CD4-positive, alpha-beta T cell treated with Interleukin-4 for 1 hour (primary cell): ENCODE results near the gene P4HA1.
"Not testable (repeated sequence)": the region's sequence is repeated elsewhere in the genome, so short reads cannot be mapped to it uniquely, and the experiment has no call there.

Source experiments
- DNase-seq, 2 donors: peaks; one replicate each; pipeline ENCODE4 v3.0.0-alpha.2; 2020 to 2022

Gene P4HA1

DNA sequence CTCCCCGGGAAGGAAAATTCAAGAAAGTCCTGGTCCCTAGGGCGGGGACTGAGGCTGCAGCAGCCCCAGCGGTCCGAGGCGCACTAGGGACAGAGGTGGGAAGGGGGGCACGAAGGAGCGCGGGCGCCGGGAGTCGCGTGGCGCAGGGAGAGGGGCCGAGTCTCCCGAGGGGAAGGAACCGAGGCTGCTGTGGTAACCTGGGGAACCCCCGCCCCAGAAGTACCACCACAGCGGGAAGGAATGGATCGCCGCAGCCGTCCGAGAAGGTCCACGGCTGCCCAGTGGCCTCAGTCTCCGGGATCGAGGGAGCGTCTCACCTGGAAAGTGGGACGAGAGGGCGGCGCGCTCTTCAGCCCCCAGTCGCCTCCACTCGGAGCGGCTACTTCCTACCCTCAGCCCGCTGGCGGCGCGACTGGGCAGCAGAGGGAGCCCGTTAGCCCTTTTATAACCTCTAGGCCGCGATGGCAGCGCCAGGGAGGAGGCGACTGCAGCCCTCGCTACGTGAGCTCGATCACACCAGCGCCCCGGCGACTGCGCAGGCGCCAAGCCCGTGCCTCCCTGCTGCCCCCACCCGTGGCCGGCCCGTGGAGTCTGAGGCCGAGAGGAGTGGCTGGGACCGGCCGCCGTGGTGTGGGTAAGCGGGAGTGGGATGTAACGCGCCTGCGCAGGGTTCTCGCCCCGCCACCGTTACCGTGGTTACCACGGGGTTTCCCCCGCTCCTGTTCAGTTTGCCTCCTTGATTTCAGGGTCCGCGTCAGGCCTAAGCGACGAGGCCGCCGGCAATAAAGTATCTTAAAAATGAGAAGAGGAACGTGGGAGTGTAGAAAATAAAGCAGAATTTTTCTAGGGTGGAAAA lies at the start of gene P4HA1:
Gene P4HA1, minus strand, starts transcription at position 418 of the 856 bp plus-strand sequence. CDS start 21,983 bp downstream, outside the sequence.
- peak; percentile 99 to 100 for DNase-seq

DNA sequence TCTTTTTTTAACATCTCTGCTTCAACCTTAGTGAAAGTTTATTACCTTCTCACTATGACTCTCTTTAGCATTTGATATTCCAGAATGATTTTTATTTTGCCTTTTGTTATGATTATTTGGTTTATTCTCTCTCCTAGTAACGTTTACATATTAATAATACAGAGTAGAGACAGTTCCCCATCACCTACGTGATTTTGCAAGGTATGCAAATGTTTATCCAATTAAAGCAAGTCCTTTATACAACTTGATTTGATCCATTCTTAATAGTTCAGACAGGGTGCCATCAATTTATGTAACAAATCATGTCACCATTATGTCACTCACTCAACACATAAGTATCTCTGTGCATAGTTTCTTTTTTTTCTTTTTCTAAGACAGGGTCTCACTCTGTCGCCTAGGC lies 44.9 kb upstream of the P4HA1 start:
- no peak for DNase-seq

DNA sequence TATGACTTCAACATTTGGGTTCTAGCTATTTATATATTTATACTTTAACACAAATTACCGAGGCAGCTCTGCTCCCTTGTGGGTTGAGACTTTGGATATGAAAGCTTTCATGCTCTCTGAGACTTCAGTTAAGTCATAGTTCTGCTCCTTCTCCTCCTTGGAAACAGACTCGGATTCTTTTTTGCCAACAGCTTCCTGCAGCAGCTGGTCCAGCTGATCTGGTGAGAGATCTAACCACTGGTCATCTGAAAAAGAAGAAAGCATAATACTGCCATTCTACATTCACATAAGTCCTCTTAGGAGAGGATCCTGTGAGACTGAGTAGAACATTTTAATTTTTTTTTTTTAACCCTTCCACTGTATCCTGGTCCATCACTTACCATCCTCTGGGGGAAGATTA lies 42.6 kb upstream of the P4HA1 start:
- DNase-seq = no peak

DNA sequence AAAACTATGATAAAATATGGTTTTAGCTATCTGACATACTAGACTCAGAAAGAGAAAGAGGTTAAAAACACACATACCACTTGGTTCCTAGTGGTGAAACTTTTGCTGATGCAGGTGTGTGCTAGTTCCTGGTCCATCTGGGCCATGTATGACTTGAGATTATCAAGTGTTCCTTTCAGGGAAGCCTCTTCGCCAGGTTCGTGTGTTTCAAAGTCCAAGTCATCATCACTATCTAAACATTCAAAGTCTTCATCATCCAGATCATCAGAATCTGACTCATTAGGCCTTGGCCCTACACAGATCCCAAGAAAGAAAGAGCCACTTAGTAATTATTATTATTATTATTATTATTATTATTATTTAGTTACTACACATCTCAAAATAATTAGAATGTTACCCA lies 40.0 kb upstream of the P4HA1 start:
- no peak for DNase-seq

DNA sequence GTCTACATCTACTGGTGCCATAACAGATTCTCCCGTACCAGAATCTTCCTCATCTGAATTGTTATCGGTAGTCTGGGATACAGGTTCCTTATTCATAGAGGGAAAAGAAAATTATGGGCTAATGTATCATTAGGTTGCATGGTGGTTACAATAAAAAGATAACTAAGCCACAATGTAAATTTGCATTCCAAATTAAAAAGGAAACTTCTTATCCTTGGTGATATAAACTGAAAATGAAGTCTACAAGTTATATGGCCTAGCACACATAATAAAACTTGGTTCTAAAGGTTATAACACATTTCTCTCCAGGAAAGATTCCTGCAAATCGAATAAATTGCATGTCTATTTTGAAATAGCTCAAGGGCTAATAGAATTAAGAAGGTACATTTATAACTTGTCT lies 38.1 kb upstream of the P4HA1 start:
- DNase-seq = no peak

DNA sequence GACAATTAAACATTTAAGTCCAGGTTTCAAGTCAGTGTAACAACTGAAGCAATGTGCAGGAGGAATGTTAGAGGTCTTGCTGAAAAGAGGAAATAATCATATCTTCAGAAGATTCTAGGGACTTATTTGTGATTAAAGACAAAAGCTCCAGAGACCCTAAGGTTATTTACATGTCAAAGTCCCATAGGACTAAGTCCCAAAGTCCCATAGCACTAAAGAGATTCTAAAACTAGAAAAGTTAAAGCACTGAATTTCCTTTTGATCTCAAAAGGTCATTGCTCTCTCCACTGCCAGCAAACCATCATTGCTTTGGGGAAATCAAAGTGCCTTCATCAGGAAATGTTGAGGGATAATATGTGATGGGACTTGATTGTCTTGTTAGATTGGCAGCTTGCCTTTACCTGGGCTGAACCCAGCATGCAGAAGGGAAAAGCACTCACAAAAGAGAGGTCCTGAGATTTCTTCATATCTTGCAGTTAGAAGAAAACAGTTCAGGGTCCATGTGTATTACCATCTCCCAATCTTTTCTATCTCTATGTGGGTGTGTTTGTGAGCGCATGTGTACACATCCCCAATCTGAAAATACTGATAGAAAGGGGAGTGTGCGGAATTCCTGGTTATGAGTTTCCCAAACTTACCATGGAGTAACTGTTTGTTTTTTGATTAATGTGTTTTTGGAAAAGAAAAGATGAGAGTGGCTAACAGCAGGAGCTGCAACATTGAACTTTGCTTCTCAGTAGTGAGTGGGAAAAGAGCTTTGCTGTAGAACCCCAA lies 35.4 kb upstream of the P4HA1 start:
- DNase-seq = no peak

DNA sequence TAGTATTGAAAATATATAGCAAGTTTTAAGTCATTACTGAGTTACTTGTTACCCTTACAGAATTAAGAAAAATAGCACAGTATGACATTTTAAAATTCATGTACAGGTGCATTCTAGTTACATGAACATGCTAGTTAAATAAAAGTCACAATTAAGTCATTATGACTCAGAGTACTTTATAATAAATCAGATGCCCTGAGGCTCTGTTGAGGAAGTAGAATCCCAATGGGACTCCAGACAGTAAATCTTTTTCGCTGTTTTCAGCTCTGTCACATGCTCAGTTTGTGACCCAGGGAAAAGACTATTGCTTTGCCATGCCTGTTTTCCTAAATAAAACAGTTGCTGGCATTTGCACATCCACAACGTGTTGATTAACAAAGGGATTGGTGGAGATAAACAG lies 34.6 kb upstream of the P4HA1 start:
- DNase-seq = no peak

DNA sequence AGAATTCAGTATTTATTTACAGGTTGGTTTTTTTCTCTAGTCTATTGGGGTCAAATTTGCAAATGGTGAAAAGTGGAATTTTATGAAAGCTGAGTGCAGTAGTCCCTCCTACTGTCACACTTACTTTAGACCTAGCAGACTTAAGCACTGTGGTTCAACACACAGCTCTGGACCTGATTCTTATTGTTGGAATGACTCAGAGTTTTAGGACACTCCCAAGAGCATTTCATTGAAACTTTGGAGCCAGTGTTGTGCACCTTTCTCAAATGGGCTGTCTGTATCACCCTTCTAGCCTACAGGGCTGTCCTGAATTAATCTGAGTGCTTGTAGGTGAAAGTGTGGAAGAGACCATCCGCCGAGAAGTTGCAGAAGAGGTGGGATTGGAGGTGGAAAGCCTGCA lies 29.7 kb upstream of the P4HA1 start:
- no peak for DNase-seq

DNA sequence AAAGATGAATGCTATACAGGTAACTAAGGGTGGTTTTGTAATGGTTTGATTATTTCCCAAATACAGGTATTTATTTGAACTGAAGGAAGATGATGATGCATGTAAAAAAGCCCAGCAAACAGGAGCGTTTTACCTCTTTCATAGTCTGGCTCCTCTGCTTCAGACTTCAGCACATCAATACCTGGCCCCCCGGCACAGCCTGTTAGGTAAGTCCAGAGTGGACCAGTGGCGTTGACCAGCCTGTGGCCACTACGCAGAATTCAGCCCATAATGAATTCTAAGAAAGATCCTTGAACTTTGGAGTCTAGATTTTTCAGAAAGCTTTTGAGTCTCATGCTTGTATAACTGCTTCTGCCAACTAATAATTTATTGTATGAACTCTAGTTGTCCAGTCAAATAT lies 23.3 kb upstream of the P4HA1 start:
- no peak for DNase-seq

DNA sequence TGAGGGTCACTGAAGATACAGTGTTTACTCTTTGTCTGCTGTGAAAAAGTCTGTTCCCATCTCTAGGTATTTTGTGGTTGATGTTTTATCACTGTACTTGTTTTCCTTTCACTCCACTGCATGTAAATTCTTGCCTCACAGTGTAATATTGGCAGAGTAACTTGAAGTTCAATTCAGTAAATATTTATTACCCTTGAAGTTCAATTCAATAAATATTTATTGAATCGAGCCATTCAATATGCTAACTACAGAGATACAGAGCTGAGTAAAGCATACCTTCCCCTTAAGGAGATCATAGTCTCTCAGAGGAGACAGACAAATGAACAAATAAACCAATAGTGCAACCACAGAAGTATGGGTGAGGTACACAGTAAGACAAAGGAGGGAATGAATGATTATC lies 22.8 kb upstream of the P4HA1 start:
- DNase-seq = no peak

DNA sequence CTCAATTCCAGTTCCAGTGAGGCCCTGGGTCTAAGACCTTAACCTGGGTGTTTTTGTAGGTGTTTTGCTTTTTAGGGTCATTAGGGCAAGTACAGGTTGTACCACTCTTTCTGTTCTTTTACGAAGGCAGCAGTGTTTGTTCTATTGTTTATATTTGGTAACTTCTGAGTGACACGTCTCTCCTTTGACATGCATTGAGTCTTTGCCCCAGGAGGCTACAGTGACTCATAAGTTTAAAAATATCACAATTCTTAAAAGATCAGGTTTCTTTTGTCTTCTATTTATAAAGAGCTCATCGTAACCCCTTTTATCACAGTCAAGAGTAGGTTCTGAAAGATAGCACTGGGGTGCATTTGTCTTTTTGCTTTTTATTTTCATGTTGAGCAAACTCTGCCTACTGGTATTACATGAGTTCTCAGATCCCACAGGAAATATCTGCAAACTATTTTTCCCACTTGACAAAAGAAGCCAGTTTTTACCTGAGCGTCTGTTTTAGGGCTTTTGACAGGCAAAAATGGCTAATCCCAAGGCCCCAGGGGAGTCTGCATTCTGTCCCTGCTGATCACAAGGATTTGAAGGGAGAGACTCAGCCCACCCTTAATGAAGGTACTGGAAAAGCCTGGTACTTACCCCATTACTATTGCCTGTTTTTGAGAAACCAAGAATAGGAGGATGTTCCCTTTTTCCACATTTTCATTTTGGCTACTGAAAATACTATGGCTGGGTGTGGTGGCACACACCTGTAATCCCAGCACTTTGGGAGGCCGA lies 21.5 kb upstream of the P4HA1 start:
- no peak for DNase-seq

DNA sequence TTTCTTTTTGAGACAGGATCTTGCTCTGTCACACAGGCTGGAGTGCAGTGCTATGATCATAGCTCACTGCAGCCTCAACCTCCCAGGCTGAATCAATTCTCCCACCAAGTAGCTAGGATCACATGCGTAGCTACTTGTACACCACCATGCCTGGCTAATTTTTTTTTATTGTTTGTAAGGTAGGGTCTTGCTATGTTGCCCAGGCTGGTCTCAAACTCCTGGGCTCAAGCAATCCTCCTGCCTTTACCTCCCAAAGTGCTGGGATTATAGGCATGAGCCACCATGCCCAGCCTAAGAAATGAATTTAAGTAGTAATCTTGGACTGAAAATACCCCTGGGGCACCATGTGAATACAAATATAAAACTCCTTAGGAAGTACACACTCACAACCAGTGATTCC lies 19.4 kb upstream of the P4HA1 start:
- DNase-seq = no peak

DNA sequence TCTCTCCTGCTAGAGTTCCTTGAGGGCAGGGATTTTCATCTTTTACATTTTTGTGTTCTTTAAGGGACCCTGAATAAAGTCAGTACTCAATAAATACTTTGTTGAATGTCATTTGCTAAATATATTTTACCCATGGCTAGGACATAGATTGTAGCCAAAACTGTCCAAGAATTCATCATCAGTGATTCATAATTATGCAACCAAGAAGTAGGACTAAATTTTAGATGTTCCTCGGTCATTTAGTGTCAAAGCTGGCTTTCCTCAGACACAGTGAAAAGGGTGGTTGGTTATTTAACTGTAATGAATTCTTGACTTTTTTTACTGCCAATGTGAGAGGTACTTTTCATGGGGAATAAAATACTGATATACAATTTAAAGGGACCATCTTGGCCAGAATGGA lies 16.9 kb upstream of the P4HA1 start:
- DNase-seq = no peak

DNA sequence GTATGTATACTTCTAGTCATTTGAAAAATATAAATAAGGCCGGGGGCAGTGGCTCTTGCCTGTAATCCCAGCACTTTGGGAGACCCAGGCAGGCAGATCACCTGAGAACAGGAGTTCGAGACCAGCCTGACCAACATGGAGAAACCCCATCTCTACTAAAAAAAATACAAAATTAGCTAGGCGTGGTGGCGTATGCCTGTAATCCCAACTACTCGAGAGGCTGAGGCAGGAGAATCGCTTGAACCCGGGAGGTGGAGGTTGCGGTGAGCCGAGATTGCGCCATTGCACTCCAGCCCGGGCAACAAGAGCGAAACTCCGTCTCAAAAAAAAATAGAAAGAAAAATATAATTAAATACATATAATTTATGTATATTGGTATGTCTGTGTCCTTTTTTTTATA lies 15.4 kb upstream of the P4HA1 start:
- not testable (repeated sequence) for DNase-seq

DNA sequence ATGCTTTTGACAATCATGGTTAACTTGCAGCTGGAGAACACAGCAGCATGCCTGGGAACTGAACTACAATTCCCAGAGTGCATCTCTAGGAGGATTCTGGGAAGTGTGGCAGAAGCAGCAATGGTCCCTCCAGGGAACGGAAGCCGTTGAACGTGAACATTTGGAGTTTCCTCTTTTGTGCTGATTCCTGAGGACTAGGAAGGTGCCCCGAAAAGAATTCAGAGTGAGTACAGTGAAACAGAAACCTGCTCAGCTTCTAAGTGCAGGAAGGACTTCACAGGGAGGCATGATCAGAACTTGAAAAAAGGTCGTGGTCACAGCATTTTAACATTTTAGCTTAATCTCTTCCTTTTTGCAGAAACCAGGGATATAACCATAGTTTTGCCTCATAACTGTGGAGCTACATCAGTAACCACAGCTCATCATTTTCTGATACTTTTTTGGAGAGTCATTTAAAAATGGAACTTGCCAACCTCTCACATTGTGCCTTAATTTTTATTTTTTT lies 13.7 kb upstream of the P4HA1 start, which contains the start of gene NUDT13:
Gene NUDT13, plus strand, starts transcription at position 111 of the 505 bp plus-strand sequence. CDS start 3,911 bp downstream, outside the sequence.
- peak; percentile 66 to 74 for DNase-seq

DNA sequence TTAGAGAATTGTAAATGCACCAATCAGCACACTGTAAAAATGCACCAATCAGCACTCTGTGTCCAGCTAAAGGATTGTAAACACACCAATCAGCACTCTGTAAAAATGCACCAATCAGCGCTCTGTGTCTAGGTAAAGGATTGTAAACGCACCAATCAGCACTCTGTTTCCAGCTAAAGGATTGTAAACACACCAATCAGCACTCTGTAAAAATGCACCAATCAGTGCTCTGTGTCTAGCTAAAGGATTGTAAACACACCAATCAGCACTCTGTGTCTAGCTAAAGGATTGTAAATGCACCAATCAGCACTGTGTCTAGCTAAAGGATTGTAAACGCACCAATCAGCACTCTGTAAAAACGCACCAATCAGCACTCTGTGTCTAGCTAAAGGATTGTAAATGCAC lies 12.6 kb upstream of the P4HA1 start:
- DNase-seq = not testable (repeated sequence)

DNA sequence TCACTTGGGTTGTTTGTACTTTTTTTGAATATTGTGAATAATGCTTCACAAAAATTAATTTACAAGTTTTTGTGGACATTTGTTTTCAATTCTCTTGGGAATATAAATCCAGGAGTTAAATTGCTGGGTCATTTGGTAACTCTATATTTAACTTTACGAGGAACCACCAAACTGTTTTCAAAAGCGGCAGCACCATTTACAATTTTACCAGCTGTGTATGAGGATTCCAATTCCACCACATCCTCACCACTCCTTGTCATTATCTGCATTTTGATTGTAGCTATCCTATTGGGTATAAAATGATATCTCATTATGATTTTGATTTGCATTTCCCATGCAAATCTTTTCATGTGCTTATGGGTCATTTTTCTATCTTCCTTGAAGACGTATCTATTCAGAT lies 9.6 kb upstream of the P4HA1 start:
- DNase-seq = no peak

DNA sequence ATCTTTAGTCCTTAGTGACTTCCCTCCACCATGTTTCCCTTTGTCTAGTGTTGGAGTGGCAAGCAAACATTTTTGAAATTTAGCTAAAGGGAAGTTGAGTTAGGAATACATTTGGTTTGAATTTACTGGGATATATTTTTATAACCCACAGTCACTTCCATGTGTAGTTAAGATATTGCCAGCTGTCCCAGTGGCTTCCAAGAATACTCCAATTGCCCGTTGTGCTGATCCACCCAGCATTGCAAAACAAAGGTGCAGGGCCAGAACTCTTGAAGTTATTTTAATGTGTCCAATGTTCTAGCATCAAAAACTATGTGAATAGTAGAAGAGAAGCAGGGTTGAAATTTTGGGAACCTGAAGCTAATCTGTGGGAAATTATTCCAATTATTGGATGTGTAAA lies 2.5 kb upstream of the P4HA1 start:
- no peak for DNase-seq

DNA sequence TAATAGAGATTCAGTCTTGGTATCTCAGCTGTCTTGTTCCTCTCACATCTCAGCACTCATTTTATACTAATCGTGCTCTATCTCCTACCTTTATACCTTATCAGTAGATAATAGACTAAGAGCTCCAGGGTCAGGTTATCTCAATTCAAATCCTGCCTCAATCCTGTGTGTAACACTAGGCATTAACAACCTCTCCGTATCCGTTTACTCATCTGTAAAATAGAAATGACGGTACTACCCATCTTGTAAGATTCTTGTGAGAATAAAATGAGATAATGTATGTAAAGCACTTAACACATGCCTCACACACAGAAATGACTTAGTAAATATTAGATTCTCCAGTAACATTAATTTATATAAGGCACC lies 622 bp upstream of the P4HA1 start:
- no peak for DNase-seq

DNA sequence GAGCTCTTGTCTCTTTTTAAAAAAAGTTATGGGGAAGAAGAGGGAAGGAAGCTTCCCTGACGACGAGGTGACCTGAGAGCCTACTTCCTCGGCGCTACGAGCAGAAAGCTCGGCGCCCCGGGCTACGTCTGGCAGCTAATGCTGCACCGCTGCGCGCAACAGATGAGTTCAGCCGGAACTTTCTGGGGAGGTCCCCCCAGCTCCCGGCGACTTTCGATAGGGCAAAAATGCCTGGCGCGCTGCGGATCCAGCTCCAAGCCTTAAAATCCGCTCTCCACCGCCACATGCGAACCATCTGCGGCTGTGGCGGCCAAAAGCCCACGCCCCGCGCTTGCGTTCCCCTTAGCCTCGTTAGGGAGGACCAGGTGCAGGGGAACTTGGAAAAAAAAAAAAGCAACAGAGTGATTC lies 621 bp downstream of the P4HA1 start:
- peak; percentile 71 for DNase-seq

DNA sequence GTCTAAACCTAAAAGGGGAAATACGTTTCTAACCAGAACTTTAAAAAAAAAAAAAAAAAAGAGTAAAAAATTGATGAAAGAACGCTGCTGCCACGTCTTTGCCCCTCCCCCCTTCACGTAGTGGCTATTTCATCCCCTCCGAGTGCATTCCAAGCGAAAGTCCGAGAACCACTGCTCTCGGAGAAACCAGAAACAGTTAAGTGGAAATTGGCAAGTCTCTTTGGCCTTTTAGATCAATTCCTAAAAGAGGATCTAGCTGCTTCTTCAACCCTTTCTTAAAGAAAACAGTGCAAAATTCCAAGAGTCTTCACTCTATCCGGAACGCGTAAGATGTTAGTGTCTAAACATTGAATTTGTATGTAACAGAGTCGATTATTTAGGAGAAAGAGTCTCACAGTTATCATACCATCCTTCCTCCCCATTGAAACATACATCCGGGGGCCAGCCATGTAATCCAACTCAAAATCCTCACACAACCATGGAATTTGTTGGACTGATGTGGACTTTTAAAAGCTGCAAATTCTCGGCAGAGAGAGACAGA lies 1.1 kb downstream of the P4HA1 start:
- DNase-seq = peak; percentile 53 to 61

DNA sequence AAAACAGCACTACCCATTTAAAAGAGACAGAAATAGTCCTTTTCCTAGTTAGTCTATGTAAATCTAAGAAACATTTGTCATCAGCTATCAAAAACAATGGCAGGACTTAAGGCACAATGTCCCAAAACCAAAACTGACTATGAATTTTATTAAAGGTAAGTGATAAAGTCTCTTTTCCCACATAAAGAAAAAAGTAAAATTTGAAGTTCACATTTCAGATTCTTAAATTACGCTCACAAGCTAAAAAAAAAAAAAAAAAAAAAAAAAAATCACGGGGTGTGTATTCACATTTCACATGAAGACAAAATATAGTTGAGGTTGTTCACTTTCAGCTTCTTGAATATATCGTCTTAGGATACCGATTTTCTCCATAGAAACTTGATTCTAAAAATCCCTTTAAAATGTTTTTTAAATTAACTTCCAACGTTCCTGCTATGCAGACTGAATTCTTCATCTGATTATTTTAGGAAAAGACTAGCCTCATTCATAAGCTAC lies 1.6 kb downstream of the P4HA1 start:
- no peak for DNase-seq
